ENCODE data around the gene TMEM187. TPM values are rescaled to one million over a fixed set of nuclear protein-coding genes. Genes with fewer than 3 reads are reported as not detected.
"Not testable (repeated sequence)": the region's sequence is repeated elsewhere in the genome, so short reads cannot be mapped to it uniquely, and the experiment has no call there.

Gene TMEM187
- total RNA-seq, 4 donors from 2014 or later, result 2.5 to 4.1 (median 3.8) TPM

DNA sequence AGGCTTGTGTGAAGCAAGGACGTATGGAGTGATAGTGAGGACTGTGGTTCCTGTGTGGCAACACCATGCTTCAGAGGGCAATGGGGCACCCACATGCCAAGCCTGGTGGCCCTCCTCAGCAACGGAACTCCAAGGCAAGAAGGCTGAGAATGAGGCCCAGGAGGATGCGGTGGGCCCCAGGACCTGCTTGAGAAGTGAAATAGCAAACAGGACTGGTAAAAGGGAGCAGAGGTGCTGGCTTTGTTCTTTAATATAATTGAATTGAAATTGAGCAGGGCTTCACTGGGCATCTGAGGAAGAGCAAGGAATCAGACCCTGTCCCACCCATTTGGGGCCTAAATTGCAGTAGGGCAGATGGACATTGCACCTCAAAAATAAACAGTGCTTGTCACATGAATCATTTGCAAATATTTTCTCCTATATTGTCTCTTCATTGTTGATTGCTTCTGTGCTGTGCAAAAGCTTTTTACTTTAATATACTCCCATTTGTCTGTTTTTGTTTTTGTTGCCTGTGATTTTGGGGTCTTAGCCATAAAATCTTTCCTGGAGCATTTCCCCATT lies 2.3 kb downstream of the TMEM187 start:
- Histone ChIP-seq H3K27ac (peak overlapping the region; percentile 98 to 99 (median 99)), H3K9me3 (no peaks in the 10 kb centered on the region), H3K4me1 (peaks cover 10 to 25% (median 16%) of the 10 kb centered on the region in 3 donors), H3K27me3 (no peaks in the 10 kb centered on the region), H3K4me3 (no peak overlapping the region), H3K36me3 (no peaks in the 10 kb centered on the region)
- 65 to 78% methylated on average over 3 of the region's 3 CpGs for WGBS, 2 donors
- TF ChIP-seq, protein P1, sequence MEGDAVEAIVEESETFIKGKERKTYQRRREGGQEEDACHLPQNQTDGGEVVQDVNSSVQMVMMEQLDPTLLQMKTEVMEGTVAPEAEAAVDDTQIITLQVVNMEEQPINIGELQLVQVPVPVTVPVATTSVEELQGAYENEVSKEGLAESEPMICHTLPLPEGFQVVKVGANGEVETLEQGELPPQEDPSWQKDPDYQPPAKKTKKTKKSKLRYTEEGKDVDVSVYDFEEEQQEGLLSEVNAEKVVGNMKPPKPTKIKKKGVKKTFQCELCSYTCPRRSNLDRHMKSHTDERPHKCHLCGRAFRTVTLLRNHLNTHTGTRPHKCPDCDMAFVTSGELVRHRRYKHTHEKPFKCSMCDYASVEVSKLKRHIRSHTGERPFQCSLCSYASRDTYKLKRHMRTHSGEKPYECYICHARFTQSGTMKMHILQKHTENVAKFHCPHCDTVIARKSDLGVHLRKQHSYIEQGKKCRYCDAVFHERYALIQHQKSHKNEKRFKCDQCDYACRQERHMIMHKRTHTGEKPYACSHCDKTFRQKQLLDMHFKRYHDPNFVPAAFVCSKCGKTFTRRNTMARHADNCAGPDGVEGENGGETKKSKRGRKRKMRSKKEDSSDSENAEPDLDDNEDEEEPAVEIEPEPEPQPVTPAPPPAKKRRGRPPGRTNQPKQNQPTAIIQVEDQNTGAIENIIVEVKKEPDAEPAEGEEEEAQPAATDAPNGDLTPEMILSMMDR (IDR thresholded peaks at IDR 0.05), result no peak
- no peak for TF ChIP-seq POLR2A (IDR thresholded peaks at IDR 0.05)
- intact Hi-C loops (cut with DNase I), result no loop called here
- DNase-seq, result no peak

DNA sequence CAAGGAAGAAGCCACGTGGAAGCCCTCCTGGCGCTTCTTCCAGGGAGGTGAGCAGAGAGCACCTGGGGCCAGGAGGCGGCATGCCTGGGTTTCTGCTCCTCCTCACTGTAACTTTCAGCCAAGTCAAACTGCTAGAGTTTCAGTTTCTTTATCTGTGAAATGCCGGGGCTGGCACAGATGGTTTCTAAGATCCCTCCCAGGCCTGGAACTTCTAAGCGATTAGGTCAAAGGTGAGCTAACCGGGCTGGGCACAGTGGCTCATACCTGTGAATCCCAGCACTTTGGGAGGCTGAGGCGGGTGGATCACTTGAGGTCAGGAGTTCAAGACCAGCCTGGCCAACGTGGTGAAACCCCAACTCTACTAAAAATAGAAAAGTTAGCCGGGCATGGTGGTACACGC lies 7.8 kb downstream of the TMEM187 start:
- H3K9me3 ChIP-seq; DNase-seq; H3K27me3 ChIP-seq; H3K36me3 ChIP-seq; intact Hi-C loops (cut with DNase I); H3K4me3 ChIP-seq: not testable (repeated sequence)
- peaks cover 0 to 24% (median 11%) of the 10 kb centered on the region in 3 donors for H3K4me1 ChIP-seq
- WGBS, 2 donors, result 23% methylated on average over 5 of the region's 10 CpGs; no CpG with 5 or more reads in 1 of the 2 donors
- H3K27ac ChIP-seq, result peak overlapping the region in 3 of 4 donors; percentile 21 to 73 (median 68)

DNA sequence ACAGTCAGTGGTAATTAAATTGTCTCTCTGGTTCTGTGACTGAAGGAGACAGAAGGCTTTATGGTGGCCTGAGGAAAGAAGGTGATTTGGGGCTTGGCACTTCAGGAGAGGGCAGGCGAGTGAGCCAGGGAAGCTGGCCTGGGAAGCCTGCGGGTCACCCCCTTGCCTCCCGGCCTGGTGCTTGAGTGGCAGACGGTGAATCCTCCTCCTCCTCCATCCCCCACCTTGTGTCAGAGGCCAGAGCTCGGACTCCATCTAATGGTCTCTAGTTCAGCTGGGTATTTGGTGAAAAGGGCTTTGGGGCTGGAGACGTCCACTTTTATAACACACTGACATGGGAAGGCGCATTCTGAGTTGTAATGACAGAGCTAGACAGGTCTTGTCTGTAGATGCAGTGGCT lies 8.7 kb downstream of the TMEM187 start:
- intact Hi-C loops (cut with DNase I), result no loop called here
- 83 to 87% methylated on average over 3 to 7 of the region's 7 CpGs for WGBS, 2 donors
- H3K4me3 ChIP-seq, result no peak overlapping the region
- H3K36me3 ChIP-seq, result no peaks in the 10 kb centered on the region
- no peak for TF ChIP-seq POLR2A (IDR thresholded peaks at IDR 0.05)
- TF ChIP-seq, protein P1 (IDR thresholded peaks at IDR 0.05), result no peak
- H3K9me3 ChIP-seq, result no peaks in the 10 kb centered on the region
- DNase-seq, result no peak
- H3K27me3 ChIP-seq, result no peaks in the 10 kb centered on the region
- H3K4me1 ChIP-seq, result peaks cover 0 to 33% (median 16%) of the 10 kb centered on the region in 3 donors
- peak overlapping the region in 3 of 4 donors; percentile 43 to 73 (median 68) for H3K27ac ChIP-seq

DNA sequence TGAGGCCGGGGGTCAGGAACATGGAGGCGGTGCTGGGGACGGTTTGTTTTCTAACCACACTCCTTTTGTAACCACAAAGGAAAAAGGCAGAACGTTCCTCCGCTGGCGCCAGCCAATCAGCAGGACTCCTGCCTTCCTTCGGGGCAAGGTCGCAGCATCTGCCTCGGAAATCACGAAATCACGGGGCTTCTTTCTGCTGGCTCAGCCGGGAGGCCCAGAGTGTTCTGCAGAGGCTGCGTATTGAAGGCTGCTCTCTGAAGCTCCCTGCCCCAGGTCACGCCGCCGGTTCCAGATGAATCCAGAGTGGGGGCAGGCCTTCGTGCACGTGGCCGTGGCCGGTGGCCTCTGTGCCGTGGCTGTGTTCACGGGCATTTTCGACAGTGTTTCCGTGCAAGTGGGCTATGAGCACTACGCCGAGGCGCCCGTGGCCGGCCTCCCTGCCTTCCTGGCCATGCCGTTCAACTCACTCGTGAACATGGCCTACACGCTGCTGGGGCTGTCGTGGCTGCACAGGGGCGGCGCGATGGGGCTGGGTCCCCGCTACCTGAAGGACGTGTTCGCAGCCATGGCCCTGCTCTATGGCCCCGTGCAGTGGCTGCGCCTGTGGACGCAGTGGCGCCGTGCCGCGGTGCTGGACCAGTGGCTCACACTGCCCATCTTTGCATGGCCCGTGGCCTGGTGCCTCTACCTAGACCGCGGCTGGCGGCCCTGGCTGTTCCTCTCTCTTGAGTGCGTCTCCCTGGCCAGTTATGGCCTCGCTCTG lies 9.4 kb downstream of the TMEM187 start:
- peaks cover 0 to 40% (median 16%) of the 10 kb centered on the region in 3 donors for H3K4me1 ChIP-seq
- WGBS, 2 donors, result 84 to 91% methylated on average over 4 to 9 of the region's 52 CpGs
- DNase-seq, result no peak
- H3K36me3 ChIP-seq, result no peaks in the 10 kb centered on the region
- TF ChIP-seq, protein P1 (IDR thresholded peaks at IDR 0.05), result no peak
- peak in 1 of 4 donors; percentile 41 for TF ChIP-seq POLR2A (IDR thresholded peaks at IDR 0.05)
- H3K9me3 ChIP-seq, result no peaks in the 10 kb centered on the region
- intact Hi-C loops (cut with DNase I), result no loop called here
- no peaks in the 10 kb centered on the region for H3K27me3 ChIP-seq
- H3K27ac ChIP-seq, result peak overlapping the region in 2 of 4 donors; percentile 68 to 73
- no peak overlapping the region for H3K4me3 ChIP-seq

DNA sequence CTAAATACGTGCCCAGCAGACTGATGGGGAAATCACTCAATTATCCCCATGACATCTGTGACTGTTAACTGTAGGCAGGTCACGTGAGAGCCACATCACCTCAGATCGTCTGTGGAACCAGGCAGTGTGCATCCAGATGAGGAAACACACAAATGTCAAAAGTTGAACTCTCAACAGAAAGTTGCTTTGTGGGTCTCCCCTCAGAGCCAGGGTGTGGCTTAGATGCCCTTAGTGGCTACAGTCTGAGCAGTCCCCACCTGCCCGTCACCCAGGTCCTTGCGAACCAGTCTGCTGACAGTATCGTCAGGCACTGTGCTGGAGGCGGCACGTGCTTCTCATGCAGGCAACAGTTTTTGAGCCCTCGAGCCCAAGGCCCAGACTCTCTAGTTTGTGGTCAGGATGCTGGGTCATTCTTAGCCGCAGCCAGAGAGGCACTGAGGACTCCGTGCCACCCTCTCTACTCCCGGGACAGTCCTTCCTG lies 10.8 kb downstream of the TMEM187 start:
- TF ChIP-seq POLR2A (IDR thresholded peaks at IDR 0.05), result no peak
- TF ChIP-seq, protein P1 (IDR thresholded peaks at IDR 0.05), result no peak
- Histone ChIP-seq H3K4me1 (peaks cover 0 to 41% (median 16%) of the 10 kb centered on the region in 3 donors), H3K27me3 (no peaks in the 10 kb centered on the region), H3K36me3 (no peaks in the 10 kb centered on the region), H3K4me3 (no peak overlapping the region), H3K27ac (peak overlapping the region in 1 of 4 donors; percentile 14), H3K9me3 (no peaks in the 10 kb centered on the region)
- 70 to 73% methylated on average over 3 to 10 of the region's 12 CpGs for WGBS, 2 donors
- intact Hi-C loops (cut with DNase I), result no loop called here
- DNase-seq, result no peak

Data from esophagus squamous epithelium (tissue), 5 donors.